HG03045 (cell line): ENCODE measurements around the gene TRNT1.

Source experiments
- ATAC-seq: cut with Tn5 transposase; IDR thresholded peaks from one replicate; pipeline ENCODE4 v1.9.1; 2021; ENCODE audit warnings: mild to moderate bottlenecking, moderate library complexity; ENCODE audit not compliant: unreplicated experiment

TRNT1 gene

DNA sequence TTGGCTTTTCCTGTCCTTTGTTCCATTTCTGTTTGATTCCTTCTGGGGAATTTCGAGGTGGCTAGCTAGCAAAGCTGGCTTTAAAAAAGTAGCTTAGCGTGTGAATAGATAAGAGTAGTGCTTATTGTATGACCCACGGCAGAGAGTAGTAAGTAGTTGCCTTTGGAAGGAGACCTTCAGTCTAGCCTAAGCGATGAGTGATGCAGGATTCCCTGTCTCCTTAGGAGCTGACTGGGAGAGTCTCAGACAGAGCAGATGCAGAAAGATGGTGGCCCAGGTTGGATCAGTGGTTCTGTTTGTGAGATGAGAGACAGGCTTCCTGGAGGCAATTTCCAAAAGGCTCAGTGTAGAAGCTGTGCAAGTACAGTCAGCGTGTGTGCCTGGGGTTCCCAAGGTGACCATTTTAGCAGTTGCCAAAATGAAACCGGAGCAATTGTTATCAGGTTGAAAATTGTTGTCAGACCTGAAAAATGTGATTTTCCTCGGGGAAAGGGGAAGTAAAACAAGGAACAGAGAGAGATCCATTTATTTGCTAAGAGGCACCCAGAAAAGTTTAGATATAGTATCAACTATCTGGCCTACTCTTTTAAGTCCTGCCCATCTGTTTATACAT lies 15.9 kb upstream of the TRNT1 start:
- no peak for ATAC-seq

DNA sequence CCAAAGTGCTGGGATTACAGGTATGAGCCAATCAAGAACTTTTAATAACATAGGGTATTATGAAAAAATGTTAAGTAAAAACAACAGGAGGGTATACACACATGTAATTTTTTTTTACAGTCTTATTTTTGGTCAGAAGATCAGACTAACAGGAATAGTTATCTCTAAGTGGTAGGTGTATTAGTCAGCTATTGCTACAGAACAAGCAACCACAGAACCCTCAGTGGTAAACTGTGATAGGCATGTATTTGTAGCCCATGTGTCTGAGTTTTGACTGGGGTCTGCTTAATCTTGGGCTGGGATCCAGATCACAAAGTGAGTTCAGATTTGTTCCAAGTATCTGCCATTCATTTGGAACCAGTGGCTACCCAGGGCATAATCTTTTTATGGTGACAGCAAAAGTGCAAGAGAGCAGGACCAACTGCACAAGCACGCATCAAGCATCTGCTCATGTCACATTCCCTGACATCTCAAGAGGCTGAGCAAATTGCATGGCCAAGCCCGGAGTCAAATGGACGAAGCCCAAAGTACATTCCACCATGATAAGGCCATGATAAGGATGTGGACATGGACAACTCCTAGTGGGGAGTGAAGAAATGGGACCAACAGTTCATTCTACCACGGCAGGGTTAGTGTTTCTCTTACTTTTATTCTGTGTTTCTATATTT lies 13.6 kb upstream of the TRNT1 start:
- ATAC-seq = no peak

DNA sequence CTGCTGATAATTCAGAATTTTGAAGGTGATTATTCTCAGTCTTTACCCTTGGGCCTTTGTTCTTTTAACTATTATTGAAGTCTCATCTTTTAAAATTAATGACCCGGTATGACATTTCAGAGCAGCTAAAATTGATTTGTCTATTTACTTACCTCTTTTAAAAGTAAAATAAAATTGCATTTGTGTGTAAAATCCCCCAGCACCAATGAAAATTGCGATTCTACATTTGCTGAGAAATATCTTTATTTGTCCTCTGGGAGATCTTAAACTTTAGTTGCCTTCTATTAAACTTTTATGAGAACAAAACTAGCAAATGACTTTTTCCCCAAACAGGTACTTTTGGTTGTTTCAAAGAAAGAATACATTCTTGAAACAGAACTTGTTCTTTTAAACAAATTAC lies 9.1 kb upstream of the TRNT1 start:
- no peak for ATAC-seq

DNA sequence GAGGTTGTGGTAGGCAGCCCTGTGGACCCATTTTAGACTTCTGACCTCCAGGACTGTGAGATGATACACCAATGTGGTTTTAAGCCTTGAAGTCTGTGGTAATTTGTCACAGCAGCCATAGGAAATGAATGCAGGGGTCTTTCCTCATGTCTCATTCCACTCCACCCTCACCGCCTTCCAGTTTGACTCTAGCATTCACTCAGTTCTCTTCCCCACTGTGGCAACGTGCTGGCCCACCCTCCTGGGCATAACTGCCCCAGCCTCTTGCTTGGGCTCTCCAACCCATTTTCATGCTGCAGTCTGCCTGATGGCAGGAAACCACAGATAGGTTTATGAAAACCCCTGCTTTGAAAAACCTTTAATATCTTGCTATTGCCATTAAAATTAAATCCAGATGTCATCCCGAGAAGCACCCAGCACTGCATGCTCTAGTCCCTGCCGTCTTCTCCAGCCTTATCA lies 7.3 kb upstream of the TRNT1 start:
- no peak for ATAC-seq

DNA sequence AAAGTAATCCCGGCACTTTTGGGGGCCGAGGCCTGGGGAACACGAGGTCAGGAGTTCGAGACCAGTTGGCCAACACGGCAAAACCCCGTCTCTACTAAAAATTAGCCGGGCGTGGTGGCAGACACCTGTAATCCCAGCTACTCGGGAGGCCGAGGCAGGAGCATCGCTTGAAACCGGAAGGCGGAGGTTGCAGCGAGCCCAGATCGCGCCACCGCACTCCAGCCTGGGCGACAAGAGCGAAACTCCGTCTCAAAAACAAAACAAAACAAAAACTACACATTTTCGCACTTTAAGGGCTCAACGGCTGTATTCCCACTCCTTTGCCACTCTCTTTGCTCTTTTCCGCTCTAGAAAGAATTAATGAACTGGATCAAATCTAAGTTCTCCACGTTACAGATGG lies 763 bp upstream of the TRNT1 start:
- no peak for ATAC-seq

DNA sequence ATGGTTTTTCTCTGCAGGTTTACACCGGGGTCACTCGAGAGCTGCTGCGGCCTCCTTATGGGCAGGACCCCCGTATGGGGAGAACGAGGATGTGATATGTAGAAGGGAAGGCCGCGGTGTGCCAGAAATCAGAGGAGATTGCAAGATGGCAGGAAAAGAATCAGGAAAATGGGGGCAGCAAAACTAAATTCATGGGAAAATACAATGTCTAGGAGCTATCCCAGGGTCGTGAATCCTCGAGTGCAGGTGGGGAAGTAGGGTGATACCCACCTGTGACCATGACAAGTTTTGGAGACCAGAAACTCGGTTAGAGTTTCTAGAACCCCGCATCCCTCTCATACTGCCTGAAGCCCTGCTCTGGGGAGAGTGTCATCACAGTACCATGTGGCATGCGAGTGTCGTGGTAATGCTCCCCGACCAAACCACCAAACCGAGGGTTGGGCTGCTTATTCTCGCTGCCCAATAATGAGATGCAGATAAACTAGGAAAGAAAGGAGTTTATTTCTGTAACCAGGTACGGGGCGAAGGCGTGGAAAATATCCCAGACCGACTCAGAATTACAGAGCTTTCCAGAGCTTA lies 781 bp downstream of the TRNT1 start:
- no peak for ATAC-seq

DNA sequence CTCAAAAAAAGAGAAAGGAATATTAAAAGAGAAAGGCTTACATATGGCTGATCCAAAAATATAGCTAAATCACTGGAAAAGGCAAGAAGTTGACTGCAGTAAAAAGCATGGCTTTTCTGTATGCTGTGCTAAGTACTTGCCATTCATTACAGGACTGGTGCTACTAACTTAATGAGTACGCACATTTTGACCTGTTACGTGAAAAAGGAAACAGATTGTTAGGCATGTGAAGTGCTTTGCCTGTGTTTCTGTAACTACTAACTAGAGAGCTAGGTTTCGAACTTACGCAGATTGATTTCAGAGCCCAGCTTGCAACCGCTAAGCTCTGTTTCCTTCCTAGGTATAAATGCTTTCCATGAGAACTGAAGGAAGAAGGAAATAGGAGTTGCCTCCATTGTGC lies 2.8 kb downstream of the TRNT1 start:
- no peak for ATAC-seq

DNA sequence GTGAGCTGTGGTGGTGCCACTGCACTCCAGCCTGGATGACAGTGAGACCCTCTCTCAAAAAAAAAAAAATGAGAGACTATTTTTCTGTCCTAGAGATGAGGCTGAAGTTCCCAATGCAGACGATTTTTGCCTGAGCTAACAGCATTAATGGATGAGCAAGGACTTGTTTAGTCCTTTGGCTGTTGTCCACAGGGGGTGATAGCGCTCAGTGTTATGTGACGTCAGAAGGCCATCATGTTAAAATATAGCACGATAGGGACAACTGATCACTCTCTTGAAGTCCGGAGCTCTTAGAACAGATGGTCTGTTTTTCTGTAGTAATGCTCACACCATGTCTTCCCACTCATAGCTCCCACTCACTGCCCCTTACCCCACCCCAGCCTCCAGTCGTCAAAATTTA lies 6.8 kb downstream of the TRNT1 start:
- no peak for ATAC-seq

DNA sequence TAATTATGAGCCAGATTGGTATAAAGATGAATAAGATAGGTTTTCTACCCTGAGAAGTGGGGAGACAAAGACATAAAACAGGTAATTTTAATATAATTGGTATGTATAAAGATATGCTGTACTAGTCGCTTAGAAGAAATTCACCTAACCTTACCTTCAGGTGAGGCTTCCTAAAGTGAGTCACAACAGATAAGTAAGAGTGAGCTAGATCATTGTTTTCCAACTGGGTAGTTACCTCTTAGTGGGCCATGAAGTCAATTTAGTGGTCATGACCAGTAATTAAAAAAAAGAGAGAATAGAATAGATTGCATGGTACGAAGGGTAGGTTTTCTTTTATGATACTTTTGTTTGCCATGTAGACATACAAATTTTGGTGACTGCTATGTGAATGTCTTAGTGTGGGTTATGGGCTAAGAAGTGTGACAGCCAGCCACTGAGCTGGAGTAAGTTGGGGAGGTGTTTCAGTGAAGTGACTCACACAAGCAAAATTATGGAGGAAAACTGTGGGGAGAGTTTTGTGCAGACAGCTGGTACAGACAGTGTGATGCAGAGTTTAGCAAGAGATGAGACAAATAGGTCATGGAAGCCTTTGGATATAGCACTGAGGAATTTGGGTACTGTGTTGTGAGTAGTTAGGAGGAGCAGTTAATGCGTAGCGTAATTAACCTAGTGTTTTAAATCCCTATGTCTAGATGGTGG lies 8.2 kb downstream of the TRNT1 start:
- no peak for ATAC-seq

DNA sequence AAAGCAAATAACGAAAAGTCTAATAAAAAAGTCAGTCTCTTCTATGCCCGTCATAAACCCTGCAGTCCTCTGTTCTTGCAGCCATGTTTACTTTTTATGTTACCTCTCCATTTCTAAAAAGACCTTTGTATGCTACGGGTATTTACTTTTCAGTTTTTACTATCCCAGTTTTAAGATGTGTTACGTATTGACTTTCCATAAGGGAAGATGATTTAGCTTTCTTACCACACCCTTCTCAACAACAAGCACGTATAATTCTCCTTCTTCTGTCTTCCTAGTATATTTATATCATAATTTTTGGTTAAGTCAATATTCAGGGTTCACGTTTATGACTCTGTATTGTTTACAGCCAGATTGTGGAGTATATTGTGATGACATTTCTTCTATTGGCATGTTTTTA lies 10.8 kb downstream of the TRNT1 start:
- no peak for ATAC-seq

DNA sequence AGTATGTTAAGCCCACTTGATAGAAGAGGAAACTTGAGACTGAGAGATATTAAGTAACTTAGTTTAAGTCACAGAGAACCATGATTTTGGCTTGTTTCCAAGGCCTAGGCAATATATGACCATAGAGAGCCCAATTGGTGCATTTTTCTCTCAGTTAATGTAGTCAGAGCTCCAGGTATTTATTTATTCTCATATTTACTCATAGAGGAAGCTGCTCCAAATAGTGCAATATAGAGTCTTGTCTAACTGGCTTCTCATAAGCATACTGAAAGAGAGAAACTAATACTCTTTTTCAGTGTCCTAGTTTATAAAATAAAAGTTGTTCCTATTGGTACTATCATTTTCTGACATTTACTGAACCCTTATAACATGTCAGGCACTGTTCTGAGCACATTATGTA lies 15.2 kb downstream of the TRNT1 start:
- ATAC-seq = no peak

DNA sequence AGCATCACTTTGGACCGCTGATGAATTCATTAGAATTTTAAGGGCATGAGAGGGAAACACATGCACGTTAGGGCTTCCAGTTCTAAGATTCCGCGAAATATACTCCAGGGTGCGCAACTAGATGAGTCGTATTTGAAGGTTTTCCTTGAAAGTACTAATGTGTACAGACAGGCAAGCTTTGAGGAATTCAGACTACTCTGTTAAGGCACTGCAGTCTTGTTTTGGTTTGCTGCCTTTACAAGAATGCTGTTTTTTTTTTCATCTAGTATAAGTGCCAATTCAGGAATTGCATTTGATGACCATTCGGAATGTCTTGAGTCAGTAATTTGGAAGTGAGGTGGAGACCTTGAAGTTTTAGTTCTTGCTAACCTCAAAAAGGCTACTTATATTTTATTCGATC lies 19.1 kb downstream of the TRNT1 start:
- no peak for ATAC-seq

DNA sequence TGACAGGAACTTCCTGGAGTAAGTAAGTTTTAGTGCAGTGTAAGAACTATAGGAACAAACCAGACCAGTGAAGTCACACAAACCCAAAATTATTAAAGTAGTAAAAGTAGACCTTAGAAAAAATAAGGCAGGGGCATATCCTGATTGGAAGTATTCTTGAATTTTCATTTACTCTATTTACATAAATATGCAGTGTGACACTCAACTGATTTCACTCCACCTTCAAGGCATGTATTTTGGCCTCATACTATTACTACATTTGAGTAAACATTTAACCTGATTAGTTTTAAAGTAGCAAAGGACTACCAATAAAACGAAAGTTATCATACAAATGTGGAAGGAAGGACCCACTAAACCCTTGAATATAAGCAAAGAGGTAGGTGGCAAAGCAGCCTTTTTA lies 22.8 kb downstream of the TRNT1 start:
- ATAC-seq = no peak

DNA sequence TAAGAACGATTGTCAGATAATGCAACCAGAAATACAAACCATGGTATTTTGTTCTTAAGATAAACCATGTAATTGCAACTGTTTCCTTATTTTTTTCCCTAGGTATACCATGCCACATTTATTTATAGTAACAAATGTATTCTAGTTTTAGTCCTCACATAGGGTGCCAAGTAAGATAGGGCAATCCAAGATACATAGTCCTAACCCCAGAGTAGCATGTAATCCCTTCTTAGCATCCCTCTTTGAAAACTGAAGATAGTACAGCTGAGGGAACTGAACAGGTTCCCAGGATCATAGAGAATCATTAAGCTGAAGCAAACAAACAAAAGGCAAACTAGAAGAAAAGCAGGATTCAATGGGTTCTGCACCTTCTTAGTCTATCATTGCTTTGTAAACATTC lies 24.8 kb downstream of the TRNT1 start:
- ATAC-seq = no peak

DNA sequence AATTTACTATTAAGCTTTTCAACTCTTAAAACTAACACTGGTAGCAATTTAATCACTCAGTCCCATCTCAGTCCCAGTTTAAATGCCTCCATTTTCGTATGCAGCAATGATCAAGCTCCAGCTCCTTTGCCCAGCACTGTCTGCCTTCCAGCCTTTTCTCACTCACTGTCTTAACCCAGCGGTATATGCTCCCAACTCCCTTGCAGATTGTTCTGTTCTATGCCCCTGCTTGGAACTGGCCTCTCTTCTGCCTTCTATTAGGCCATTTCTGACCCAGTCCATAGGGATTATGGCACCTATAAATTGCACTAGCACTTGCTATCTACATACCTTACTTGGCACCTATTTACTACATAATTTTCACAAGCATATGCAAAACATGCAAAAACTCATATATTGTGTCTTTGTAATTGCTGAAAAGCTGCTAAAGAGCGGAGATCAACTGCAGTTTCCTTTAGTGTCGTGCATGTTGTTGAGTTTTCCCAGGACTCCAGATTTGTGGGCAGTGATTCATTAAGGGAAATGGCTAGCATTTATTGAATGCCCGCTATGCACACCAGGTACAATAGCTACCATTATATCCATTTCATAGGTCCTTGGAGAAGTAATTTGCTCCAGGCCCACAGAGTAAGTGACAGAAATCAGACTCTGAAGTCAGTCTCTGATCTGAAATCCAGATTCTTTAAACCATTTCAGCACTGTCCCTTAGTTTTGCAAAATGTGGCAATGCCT lies 28.3 kb downstream of the TRNT1 start:
- no peak for ATAC-seq

DNA sequence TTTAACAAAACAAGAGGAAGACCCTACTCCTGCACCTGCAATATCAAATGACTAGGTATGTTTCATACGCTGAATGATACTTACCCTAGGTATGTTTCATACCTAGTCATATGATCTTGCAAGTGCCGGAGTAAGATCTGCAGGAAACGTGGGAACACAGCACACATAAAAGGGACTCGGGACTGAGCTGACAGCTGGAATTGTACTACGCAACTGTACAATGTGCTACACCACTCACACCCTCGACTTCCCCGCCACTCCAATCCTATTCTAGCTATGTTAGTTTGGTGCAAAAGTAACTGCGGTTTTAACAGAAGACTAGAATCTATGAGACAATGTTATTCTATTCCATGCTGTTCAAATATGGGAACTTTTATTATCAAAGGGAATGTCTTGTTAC lies 30.7 kb downstream of the TRNT1 start:
- ATAC-seq = no peak

DNA sequence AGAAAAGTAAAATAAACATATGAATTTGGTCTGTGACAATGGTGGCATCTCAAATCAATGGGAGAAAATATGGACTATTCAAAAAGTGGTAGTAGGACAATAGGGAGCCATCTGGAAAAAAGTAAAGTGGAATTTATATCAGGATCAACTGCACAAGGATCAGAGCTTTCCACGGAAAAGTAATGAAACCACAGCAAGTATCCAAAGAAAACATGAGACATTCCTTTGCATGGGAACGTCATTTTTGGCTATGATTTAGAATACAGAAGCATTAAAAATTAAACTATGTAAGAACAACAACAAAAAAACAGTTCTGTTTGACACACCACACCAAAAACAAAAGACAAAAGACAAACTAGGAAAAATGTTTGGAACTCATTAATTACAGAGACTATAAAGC lies 34.1 kb downstream of the TRNT1 start:
- ATAC-seq = no peak

DNA sequence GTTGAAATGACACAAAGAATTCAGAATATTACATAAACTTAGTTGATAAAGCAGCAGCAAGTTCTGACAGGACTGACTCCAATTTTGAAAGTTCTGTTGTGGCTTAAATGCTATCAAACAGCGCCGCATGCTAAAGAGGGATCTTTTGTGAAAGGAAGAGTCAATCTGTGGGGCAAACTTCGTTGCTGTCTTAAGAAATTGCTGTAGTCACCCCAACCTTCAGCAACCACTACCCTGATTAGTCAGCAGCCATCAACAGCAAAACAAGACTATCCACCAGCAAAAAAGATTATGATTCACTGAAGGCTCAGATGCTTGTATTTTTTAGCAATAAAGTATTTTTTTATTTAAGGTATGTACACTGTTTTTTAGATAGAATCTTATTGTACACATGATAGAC lies 38.5 kb downstream of the TRNT1 start:
- ATAC-seq = no peak

DNA sequence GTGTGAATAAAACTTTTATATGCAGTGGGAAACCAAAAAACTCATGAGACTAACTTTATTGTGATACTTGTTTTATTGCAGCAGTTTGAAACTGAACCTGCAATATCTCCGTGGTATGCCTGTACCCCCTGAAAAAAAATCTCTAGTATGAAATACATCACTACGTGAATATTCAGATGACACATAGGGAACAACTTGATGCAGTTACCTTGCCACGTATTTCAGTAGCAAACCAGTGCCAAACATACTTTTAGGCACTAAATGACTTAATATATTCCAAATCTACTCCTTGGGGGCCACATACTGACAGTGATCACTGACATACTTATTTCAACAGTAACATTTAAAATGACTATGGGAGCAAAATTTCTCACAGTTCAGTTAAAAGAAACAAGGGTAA lies 38.9 kb downstream of the TRNT1 start:
- ATAC-seq = no peak

DNA sequence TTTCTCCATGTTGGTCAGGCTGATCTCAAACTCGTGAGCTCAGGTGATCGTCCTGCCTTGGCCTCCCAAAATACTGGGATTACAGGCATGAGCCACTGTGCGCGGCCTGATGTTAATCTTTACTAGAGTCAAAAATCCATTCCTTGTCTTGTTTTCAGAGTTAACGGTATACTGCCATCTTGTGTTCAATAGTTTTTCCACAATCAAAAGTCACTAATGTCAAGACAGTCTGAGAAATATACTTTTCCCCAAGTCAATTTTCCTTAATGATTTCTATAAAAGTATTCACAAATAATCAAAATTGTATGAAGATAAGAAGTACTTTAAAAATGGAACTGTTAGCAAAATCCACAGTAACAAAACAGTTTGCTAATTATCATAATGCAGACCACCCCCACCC lies 44.3 kb downstream of the TRNT1 start:
- no peak for ATAC-seq

DNA sequence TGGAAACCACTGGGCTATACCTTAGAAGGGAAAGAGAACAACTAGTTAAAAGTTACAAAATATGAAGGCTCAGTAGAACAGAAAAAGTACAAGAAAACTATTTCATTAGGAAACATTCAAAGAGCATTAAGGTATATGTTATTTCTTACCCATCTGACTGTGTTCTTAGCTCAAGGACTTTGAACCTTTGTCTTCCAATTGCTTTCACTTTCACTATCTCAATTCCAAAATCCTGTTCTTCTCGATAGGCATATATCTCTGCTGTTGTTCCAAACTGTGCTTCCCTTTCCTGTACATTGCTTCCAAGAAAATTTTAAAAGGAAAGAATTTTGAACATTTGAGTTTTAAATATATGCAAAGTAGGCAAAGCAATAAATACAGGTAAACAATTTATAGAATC lies 45.9 kb downstream of the TRNT1 start:
- ATAC-seq = no peak
